HEK293 (cell line): Measurements from ENCODE around the gene SLC5A10.
A peak's percentile ranks its signal among the peaks of the same experiment; 100 is the strongest.
"Not testable (repeated sequence)": the region's sequence is repeated elsewhere in the genome, so short reads cannot be mapped to it uniquely, and the experiment has no call there.

Source experiments
- CTCF ChIA-PET: fragments of 350-600 bp; formaldehyde crosslinking; extraction: SDS; loops from one replicate; lab custom pipeline; 2021; ENCODE audit warnings: antibody characterized with exemption; lab: Yijun Ruan, JAX
- POLR2A ChIA-PET: fragments of 300-600 bp; formaldehyde crosslinking; extraction: SDS; loops from one replicate; lab custom pipeline; 2020; ENCODE audit warnings: antibody characterized with exemption, inconsistent platforms; lab: Yijun Ruan, JAX
- H3K27ac ChIP-seq: fragments of 200-500 bp; sonication (Bioruptor generic); 2 replicates; pipeline ENCODE4 v1.5.1; 2014; ENCODE audit warnings: low read depth, low read length, control low read depth, inconsistent platforms; ENCODE audit errors: extremely low read depth
- H3K36me3 ChIP-seq, 2 experiments: fragments of 200-500 bp in 1 of 2; sonication (Bioruptor generic) in 1 of 2; 1 replicate in 1 of 2; 2 replicates in 1 of 2; pipeline ENCODE4 v1.5.1; 2014 to 2017; ENCODE audit warnings: inconsistent platforms in 2 of 2, low read length in 2 of 2; ENCODE audit not compliant: control insufficient read depth in 2 of 2, insufficient read depth in 1 of 2
- H3K4me1 ChIP-seq: fragments of 200-500 bp; sonication (Bioruptor generic); 2 replicates; pipeline ENCODE4 v1.5.1; 2014; ENCODE audit warnings: mild to moderate bottlenecking, low read length, inconsistent platforms; ENCODE audit not compliant: control insufficient read depth, insufficient read depth
- H3K4me3 ChIP-seq: 2 replicates; pipeline ENCODE4 v1.5.1; 2011; ENCODE audit warnings: low read depth, mild to moderate bottlenecking, control low read depth, low read length, moderate library complexity
- H3K9me3 ChIP-seq: fragments of 200-500 bp; sonication (Bioruptor generic); 2 replicates; pipeline ENCODE4 v1.5.1; 2014; ENCODE audit warnings: low read depth, low read length, inconsistent platforms; ENCODE audit not compliant: control insufficient read depth, insufficient read depth
- HIC1 ChIP-seq: fragments of 450-650 bp; formaldehyde crosslinking; IDR thresholded peaks from 2 replicates; pipeline ENCODE4 v1.5.1; 2016; ENCODE audit warnings: missing biosample characterization, missing genetic modification characterization
- IKZF3 ChIP-seq: fragments of 450-650 bp; IDR thresholded peaks from 2 replicates; pipeline ENCODE4 v1.5.0; 2018; ENCODE audit warnings: missing biosample characterization, mild to moderate bottlenecking, missing genetic modification characterization, moderate library complexity
- KLF10 ChIP-seq: fragments of 450-650 bp; IDR thresholded peaks from 2 replicates; pipeline ENCODE4 v1.5.1; 2018; ENCODE audit warnings: missing biosample characterization, mild to moderate bottlenecking, missing genetic modification characterization
- PRDM10 ChIP-seq: fragments of 450-650 bp; formaldehyde crosslinking; IDR thresholded peaks from 2 replicates; pipeline ENCODE4 v1.5.1; 2016; ENCODE audit warnings: missing biosample characterization, missing genetic modification characterization
- SP2 ChIP-seq: fragments of 450-650 bp; formaldehyde crosslinking; IDR thresholded peaks from 2 replicates; pipeline ENCODE4 v1.5.1; 2016; ENCODE audit warnings: missing biosample characterization, missing genetic modification characterization
- SP7 ChIP-seq: fragments of 450-650 bp; formaldehyde crosslinking; IDR thresholded peaks from 2 replicates; pipeline ENCODE4 v1.5.1; 2016; ENCODE audit warnings: missing biosample characterization, missing genetic modification characterization
- ZBTB11 ChIP-seq: fragments of 450-650 bp; formaldehyde crosslinking; conservative IDR thresholded peaks from 2 replicates; pipeline ENCODE4 v1.5.1; 2016; ENCODE audit warnings: low read depth, missing biosample characterization, missing genetic modification characterization
- ZBTB17 ChIP-seq: fragments of 450-650 bp; formaldehyde crosslinking; IDR thresholded peaks from 2 replicates; pipeline ENCODE4 v1.5.1; 2016; ENCODE audit warnings: missing biosample characterization, missing genetic modification characterization
- ZBTB26 ChIP-seq: fragments of 450-650 bp; formaldehyde crosslinking; optimal IDR thresholded peaks from 2 replicates; pipeline ENCODE3; 2016; ENCODE audit warnings: missing biosample characterization, mild to moderate bottlenecking, missing genetic modification characterization
- ZEB2 ChIP-seq: fragments of 450-650 bp; formaldehyde crosslinking; IDR thresholded peaks from 2 replicates; pipeline ENCODE4 v1.5.1; 2016; ENCODE audit warnings: missing biosample characterization, missing genetic modification characterization
- ZNF24 ChIP-seq: fragments of 450-650 bp; formaldehyde crosslinking; IDR thresholded peaks from 2 replicates; pipeline ENCODE4 v1.5.1; 2016; ENCODE audit warnings: missing biosample characterization, missing genetic modification characterization
- ZNF341 ChIP-seq: fragments of 450-650 bp; formaldehyde crosslinking; IDR thresholded peaks from 2 replicates; pipeline ENCODE4; 2016; ENCODE audit warnings: low read depth, missing biosample characterization, missing genetic modification characterization
- ZNF366 ChIP-seq: fragments of 450-650 bp; formaldehyde crosslinking; conservative IDR thresholded peaks from 2 replicates; pipeline ENCODE4 v1.5.1; 2016; ENCODE audit warnings: missing biosample characterization, missing genetic modification characterization
- ZNF394 ChIP-seq: fragments of 450-650 bp; formaldehyde crosslinking; IDR thresholded peaks from 2 replicates; pipeline ENCODE4 v1.5.1; 2016; ENCODE audit warnings: missing biosample characterization, missing genetic modification characterization, mild to moderate bottlenecking, moderate library complexity, borderline replicate concordance
- ZNF600 ChIP-seq: fragments of 450-650 bp; formaldehyde crosslinking; IDR thresholded peaks from 2 replicates; pipeline ENCODE4 v1.5.1; 2016; ENCODE audit warnings: missing biosample characterization, missing genetic modification characterization
- ZXDB ChIP-seq: fragments of 450-650 bp; formaldehyde crosslinking; IDR thresholded peaks from 2 replicates; pipeline ENCODE4 v1.5.1; 2016; ENCODE audit warnings: missing biosample characterization, missing genetic modification characterization

SLC5A10 gene

GRCh38 chr17:19048826-19049225 is 96.9 kb downstream of the SLC5A10 start:
- H3K27ac ChIP-seq, H3K4me1 ChIP-seq, H3K4me3 ChIP-seq, POLR2A ChIA-PET, H3K9me3 ChIP-seq, CTCF ChIA-PET, H3K36me3 ChIP-seq: not testable (repeated sequence)

- H3K4me1 ChIP-seq, CTCF ChIA-PET, H3K27ac ChIP-seq, H3K36me3 ChIP-seq, POLR2A ChIA-PET, H3K4me3 ChIP-seq, H3K9me3 ChIP-seq: not testable (repeated sequence)
Measured at GRCh38 chr17:19055447-19055846, 103.5 kb downstream of the SLC5A10 start.

GRCh38 chr17:19062009-19062717 is 110.2 kb downstream of the SLC5A10 start:
- H3K36me3 ChIP-seq, H3K9me3 ChIP-seq, H3K4me1 ChIP-seq, CTCF ChIA-PET, H3K27ac ChIP-seq, POLR2A ChIA-PET, H3K4me3 ChIP-seq: not testable (repeated sequence)
- TF ChIP-seq ZNF341, result peak; percentile 74
- peak; percentile 26; the same call in 1 of the 2 replicates for TF ChIP-seq SP7 (tag by site-specific recombination)
- peak; percentile 69 for TF ChIP-seq IKZF3 (tag by site-specific recombination)
- TF ChIP-seq ZBTB11 (tag by site-specific recombination), result 0 out of 2 replicates have a peak, but pooled peaks have one; percentile 20
- TF ChIP-seq ZNF600 (tag by site-specific recombination), result 0 out of 2 replicates have a peak, but pooled peaks have one; percentile 25
- TF ChIP-seq ZNF24, result 0 out of 2 replicates have a peak, but pooled peaks have one; percentile 51
- peak; percentile 34 for TF ChIP-seq ZBTB26 (tag by site-specific recombination)
- TF ChIP-seq PRDM10, result peak; percentile 28; the same call in 1 of the 2 replicates
- TF ChIP-seq ZBTB17 (tag by site-specific recombination), result peak; percentile 39; the same call in 1 of the 2 replicates
- TF ChIP-seq KLF10 (tag by site-specific recombination), result 0 out of 2 replicates have a peak, but pooled peaks have one; percentile 32
- TF ChIP-seq SP2 (tag by site-specific recombination), result peak; percentile 50
- TF ChIP-seq ZNF366 (tag by site-specific recombination), result peak; percentile 98
- peak; percentile 46; the same call in 1 of the 2 replicates for TF ChIP-seq ZNF394 (tag by site-specific recombination)
- TF ChIP-seq ZXDB (tag by site-specific recombination), result 0 out of 2 replicates have a peak, but pooled peaks have one; percentile 18
- TF ChIP-seq HIC1 (tag by site-specific recombination), result 0 out of 2 replicates have a peak, but pooled peaks have one; percentile 41
- TF ChIP-seq ZEB2 (tag by site-specific recombination), result peak; percentile 77
- TF ChIP-seq, all 188 proteins: peak for 16; not testable (repeated sequence) for 172

- H3K4me3 ChIP-seq, H3K27ac ChIP-seq, H3K4me1 ChIP-seq, POLR2A ChIA-PET, H3K9me3 ChIP-seq, H3K36me3 ChIP-seq, CTCF ChIA-PET: not testable (repeated sequence)
Measured at GRCh38 chr17:19062718-19063325, 110.9 kb downstream of the SLC5A10 start.
